D341Med (cell line): ENCODE data around the gene PTPN14.

Experiments
- DNase-seq: peaks from one replicate; pipeline ENCODE4 v3.0.0; 2012; ENCODE audit warnings: low spot score

The PTPN14 gene

DNA sequence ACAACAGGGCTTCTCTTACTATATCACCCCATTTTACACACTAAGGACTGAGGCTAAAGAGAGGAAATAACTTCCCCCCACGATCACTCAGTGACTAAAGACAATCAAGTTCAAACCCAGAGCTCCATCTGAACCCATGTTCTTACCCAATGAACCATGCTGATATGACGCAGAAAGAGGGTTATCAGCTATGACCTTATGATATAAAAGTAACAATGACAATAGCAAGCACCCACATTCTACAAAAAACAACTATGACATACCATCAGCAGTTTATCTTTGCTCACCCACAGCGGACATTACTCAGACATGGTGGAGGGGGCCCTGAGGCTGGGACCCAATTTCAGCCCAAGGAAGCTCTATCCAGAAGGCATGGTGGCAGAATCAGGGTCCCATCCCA is 75.7 kb downstream of the PTPN14 start:
- no peak for DNase-seq

DNA sequence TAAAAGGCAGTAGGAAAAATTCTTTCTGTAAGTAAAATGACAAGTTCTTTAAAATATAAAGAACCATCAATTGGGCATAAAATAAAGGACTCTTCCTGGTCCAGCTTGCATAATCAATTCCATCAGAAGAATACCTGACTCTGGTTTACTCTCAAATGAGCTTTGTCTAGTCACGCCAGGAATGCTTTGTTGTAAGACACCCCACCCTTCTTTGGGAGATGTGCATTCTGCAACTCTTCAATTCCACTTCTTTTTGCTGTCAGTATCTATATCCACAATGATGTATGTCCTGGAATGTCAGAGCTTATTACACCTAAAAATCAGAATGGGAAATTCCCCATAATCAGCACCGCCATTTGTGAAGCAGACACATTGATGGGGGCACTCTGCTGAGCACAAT is 76.1 kb downstream of the PTPN14 start:
- DNase-seq: no peak

DNA sequence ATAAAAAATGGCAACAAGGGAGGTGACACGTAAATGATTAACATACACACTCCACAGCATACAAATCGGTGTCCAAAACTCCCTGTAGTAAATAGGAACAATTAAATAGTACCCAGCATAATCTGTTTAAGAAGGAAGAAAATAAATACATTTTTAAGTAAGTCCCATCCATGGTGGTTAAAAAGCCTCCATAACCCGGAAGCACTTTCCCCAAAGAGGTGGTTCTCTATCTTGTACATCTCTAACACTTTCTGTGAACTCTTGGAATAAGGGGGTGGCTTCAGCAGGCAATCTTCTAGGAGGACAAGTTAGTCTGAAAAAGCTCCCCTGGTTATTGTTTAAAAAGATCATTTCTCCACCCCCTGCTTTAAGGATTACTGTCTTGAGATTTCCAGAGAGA is 76.9 kb downstream of the PTPN14 start:
- DNase-seq: no peak

DNA sequence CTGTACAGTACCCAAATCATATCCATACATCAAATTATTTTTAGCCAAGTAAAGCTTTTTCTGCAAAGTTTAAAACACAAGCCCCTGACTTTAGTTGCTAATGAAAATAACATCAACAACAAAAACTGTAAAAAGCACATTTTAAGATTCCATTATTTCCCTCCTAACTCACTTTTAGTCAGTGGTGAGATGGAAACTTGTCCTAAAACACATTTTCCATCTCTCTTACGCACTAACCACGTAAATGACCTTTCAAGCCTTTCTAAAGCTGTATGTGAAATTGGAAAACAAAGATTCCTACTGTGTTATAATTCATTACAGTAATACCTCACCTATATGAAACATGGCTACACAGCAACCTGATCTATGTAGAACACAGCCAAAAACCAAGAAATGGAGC is 77.5 kb downstream of the PTPN14 start:
- no peak for DNase-seq

GRCh38 chr1:214473387-214473786 is 78.0 kb downstream of the PTPN14 start:
- no peak for DNase-seq

DNA sequence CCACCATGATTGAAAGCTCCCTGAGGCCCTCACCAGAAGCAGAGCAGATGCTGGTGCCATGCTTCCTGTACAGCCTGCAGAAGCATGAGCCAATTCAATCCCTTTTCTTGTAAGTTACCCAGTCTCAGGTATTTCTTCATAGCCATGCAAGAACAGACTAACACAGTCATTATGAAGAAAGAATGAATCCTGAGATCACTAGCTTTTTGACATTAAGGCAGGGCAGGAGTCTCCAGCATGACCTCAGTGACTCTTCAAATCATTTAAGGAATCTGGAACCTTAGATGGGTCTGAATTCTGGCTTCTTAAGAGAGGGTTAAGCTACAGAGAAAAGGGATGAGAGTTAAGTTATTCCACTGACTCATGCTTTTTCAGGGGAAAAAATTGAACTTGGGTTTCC is 79.0 kb downstream of the PTPN14 start:
- no peak for DNase-seq

GRCh38 chr1:214471458-214471857 is 79.9 kb downstream of the PTPN14 start:
- DNase-seq: no peak

DNA sequence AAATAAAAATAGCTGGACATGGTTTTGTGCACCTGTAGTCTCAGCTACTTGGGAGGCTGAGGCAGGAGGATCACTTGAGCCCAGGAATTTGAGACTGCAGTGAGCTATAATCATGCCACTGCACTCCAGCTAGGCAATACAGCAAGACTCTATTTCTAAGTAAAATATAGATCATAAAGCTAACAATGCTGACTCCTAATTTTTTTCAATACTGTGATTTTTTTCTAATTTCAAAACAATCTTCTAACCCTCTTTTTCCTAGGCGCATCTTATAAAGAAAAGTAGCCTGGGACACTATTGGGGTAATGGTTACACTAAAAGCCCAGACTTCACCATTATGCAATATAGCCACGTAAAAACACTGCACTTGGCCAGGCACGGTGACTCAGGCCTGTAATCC is 81.3 kb downstream of the PTPN14 start:
- no peak for DNase-seq

DNA sequence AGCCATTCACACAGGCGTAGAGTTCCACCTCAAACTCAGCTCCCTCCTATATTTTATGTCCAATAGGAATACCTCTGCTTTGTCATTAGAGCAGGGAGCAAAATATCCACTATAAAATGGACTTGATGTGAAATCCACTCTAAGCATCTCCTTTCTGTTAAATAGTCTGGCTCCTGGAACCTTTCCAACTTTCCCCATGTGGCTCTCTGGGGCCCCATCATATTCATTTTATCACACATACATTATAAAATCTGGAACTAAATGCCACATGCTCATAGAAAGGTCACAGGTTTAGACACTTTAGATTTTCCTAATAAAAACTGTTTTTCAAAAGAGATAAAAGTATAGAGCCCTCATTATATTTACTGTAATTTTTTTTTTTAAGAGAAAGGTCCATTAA is 82.1 kb downstream of the PTPN14 start:
- no peak for DNase-seq

GRCh38 chr1:214467078-214467585 is 84.3 kb downstream of the PTPN14 start:
- DNase-seq: no peak

DNA sequence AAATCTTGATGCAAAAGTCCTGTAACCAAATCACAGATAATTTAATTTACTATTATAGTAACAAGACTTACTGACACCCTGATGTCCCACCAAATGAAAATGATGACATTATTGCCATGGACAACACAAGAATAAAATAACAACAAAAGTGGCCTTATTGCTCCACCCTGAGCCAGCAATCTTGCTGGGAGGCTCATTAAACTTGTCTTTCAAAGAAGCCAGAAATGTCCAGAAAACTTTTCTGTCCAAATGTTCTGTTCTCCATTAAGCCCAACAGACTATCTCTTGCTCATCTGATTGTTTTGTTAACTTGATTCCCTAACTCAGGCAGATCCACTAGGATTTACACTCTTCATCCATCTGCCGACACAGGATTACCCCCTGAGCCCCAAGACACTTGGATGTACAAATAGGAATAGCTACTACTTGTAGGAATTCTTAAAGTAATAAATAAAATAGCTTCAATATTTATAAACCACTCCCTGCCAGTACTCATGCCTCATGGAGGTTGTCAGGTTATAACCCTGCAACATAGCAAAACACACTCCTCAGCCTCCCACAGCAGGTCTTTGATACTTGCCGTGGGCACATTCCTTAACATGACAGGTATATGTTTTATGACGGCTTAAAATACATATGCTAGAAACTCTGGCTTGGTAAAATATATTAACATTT is 84.9 kb downstream of the PTPN14 start:
- no peak for DNase-seq

DNA sequence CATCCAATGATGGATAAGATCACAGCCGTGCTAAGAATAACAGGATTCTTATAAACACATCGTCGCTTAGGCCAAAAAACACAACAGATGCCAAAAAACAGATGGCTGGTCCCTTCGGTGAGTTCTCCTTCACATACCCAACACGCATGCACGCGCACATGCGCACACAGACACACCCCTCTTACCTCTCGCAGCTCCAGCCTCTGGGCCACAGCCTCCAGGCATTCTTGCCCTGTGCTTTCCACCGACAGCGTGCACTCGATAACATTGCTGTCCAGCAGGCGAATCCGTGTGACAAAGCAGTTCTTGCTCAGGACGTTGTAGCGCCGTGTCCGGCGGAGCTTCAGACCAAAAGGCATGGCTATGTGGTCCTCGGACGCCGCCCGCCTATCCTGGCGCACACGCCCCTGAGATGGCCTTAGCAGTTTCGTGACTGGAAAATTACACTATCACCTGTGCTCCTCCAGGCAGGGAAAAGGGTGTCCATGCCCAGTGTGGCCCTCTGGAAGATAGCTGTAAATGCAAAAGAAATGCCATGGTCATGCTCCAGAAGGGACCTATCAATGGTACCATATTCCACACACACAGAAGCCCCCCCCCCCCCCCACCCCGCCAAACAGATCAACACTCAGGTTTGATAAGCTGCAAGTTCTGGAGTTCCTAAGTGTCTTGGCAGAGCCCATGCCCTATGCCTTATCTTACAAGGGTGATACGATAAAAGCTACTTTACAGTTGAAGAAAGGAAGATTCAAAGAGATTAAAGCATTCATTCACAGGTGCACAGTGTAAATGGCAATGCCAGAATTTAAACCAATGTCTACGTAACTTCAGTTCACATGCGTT is 86.7 kb downstream of the PTPN14 start:
- peak; percentile 32 for DNase-seq

DNA sequence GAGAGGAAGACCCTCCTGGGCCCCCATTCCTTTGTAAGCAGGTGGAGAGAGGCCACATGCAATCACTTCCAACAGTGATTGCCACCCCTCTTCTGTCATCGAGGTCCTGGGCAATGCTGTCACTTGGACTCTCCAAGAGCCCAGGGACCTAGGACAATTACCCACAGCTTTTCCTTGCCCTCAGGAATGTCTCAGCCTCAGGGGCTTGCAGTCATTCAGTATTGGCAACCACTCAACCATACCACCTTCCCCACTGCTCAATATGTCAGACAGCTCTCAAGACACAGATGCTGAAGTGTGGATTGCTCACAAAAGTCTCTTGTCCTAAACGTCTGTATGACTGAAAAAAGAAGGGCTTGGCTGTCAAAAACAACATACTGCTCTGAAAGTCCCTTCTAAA is 87.8 kb downstream of the PTPN14 start:
- DNase-seq: no peak

DNA sequence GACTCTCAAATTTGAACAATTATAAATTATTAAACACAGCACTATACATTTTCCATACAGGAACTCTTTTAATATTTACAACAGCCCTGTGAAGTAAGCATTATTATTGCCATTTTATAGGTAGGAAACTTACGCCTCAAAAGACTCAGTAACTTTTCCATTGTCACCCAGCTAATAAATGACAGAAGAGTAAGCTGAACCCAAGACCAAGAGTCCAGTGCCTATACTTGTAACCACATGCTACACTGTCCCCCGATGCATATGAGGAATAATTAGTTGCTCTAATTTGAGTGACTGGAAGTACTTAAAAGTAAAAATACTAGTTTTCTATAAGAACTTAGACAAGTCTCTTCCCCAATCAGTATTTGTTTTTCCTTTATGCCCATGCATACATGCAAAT is 88.5 kb downstream of the PTPN14 start:
- DNase-seq: no peak

GRCh38 chr1:214461305-214461704 is 90.1 kb downstream of the PTPN14 start:
- no peak for DNase-seq

DNA sequence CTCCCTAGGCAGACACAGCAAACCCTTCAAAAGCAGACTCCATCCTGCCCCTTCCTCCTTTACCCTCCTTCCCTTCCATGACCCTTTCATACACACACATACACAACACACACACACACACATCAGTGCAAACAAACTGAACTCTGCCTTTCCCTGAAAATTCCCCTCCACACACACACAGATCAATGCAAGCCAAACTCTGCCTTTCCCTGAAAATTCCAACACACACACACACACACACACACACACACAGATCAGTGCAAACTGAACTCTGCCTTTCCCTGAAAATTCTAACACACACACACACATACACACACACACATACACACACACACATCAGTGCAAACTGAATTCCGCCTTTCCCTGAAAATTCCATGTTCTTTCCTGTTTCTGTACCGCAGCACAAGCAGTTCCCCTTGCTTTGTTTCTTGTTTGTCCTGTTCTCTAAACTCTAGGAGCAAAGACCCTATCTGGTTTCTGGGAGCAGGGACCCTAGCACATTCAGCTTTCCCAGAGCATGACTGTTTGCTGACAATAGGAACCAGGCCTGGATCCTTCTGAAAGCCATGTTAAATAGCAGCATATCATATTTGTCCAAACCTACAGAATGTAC is 91.0 kb downstream of the PTPN14 start:
- DNase-seq: no peak

GRCh38 chr1:214459895-214460294 is 91.5 kb downstream of the PTPN14 start:
- DNase-seq: no peak

DNA sequence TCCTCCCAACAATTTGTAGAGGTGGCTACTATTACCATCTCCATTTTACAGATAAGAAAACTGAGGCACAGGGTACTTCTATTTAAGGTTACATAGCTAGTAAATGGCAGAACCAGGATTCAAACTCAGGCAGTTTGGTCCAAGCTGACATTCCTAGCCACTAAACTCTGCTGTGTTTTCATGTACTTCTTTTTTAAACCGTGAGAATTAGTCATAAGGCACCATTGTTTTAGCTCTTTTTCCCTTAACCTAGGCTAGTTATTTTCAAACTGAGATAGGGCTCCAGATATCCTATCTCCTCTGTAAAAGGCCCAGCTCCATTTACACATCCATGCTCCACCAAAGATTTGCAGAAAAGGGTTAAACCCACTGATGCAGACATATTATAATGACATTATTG is 92.9 kb downstream of the PTPN14 start:
- no peak for DNase-seq

- no peak for DNase-seq
Measured at GRCh38 chr1:214455971-214456867, 95.2 kb downstream of the PTPN14 start.

GRCh38 chr1:214455479-214455878 is 95.9 kb downstream of the PTPN14 start:
- no peak for DNase-seq

GRCh38 chr1:214454569-214455396 is 96.6 kb downstream of the PTPN14 start:
- no peak for DNase-seq
